IPS DF 6.9 (cell line): ENCODE results near the gene COL26A1.

Experiments used
- DNase-seq: peaks from one replicate; pipeline ENCODE4 v3.0.0-alpha.2; 2013; ENCODE audit warnings: low read depth, low spot score
- H3K27ac ChIP-seq: one replicate; pipeline ENCODE4 v1.5.1; 2013; ENCODE audit warnings: low read length, control low read depth
- H3K27me3 ChIP-seq: 2 replicates; pipeline ENCODE4 v1.6.1; 2013; ENCODE audit warnings: mild to moderate bottlenecking, low read length; ENCODE audit not compliant: control insufficient read depth, insufficient read depth
- H3K36me3 ChIP-seq: 2 replicates; pipeline ENCODE4 v1.6.1; 2013; ENCODE audit warnings: low read length; ENCODE audit not compliant: control insufficient read depth, insufficient read depth
- H3K4me1 ChIP-seq: 2 replicates; pipeline ENCODE4 v1.6.1; 2013; ENCODE audit warnings: low read length; ENCODE audit not compliant: control insufficient read depth, insufficient read depth
- H3K4me3 ChIP-seq: 2 replicates; pipeline ENCODE4 v1.5.1; 2013; ENCODE audit warnings: mild to moderate bottlenecking, low read length
- H3K9me3 ChIP-seq: 2 replicates; pipeline ENCODE4 v1.6.1; 2013; ENCODE audit warnings: low read length, inconsistent platforms; ENCODE audit not compliant: control insufficient read depth, insufficient read depth
- WGBS: extraction: QIAGEN DNeasy Blood & Tissue Kit; methylation state at CpG from one replicate; pipeline ENCODE4 v1.1.7; 2013; ENCODE audit warnings: mixed read lengths, missing lambda C conversion rate; ENCODE audit not compliant: insufficient read length, insufficient coverage; 5-methylcytosine and 5-hydroxymethylcytosine counted together

COL26A1 gene

DNA sequence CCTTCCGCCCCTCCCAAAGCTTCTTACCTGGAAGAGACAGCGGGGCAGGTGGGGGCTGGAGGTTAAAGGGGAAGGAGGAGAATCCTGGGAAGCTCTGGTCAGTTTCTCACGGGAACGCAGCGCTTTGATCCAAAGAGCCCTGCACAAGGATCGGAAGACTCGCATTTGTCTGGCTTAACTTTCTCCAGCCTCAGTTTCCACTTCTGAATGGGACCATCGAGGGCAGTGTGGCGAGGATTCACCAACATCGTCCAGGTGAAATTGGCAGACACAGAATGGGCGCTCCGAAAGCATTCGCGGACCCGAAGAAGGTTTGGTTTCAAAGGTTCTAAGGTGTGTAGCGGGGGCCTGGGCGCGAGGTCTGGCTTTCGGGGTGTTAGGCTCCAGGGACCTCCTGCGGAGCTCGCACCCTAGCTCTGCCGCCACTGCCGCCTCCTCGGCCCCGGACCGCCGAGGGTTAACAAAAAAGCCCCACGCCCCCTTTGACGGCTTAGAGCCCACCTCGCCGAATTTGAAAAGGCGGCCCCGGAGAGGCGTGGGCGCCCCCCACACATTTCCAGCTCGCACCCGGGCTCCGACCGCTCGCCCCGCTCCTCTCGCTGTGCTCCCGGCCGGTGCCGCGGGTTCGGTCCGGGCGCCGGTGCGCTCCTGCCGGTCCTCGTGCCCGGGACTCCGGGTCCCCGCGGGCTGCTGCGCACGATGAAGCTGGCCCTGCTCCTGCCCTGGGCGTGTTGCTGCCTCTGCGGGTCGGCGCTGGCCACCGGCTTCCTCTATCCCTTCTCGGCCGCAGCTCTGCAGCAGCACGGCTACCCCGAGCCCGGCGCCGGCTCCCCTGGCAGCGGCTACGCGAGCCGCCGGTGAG is at the start of gene COL26A1:
COL26A1 (plus strand) TSS at position 542 of the 862 bp plus-strand sequence; CDS start at position 700, 158 bp downstream.
- WGBS = no CpG with 5 or more reads among the region's 76 CpGs
- Histone ChIP-seq H3K9me3 (no peaks in the 10 kb centered on the region), H3K27ac (no peak within 1 kb of the TSS), H3K4me1 (no peaks in the 10 kb centered on the region), H3K27me3 (no peaks in the 10 kb centered on the region; the same call in 1 of the 2 replicates), H3K36me3 (no peaks in the 10 kb centered on the region), H3K4me3 (peak within 1 kb of the TSS; percentile 81)
- DNase-seq = no peak

DNA sequence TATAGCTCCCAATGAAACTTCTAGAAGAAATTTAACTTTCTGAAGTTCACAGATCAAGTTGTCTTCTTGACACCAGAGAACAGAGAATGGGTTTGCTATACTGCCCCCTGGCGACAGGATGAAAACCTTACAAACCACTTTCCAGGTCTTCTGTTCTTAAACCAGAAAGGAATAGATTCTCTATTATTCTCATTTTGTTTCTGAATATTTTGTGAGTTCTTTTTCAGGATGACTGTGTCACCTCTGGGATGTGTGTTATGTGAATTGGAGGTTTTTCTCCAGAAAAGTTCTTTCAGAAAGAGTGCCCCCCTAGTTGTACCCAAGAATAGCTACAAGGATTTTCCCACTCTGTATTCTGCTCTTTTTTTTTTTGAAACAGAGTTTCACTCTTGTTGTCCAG is 47.3 kb upstream of the COL26A1 start:
- no CpG with 5 or more reads among the region's 1 CpG for WGBS
- DNase-seq = no peak
- H3K9me3 ChIP-seq = no peaks in the 10 kb centered on the region
- no peak overlapping the region for H3K27ac ChIP-seq
- H3K36me3 ChIP-seq = peaks cover 9% of the 10 kb centered on the region; the same call in 1 of the 2 replicates
- H3K4me3 ChIP-seq = no peak overlapping the region
- no peaks in the 10 kb centered on the region for H3K27me3 ChIP-seq
- H3K4me1 ChIP-seq = no peaks in the 10 kb centered on the region

DNA sequence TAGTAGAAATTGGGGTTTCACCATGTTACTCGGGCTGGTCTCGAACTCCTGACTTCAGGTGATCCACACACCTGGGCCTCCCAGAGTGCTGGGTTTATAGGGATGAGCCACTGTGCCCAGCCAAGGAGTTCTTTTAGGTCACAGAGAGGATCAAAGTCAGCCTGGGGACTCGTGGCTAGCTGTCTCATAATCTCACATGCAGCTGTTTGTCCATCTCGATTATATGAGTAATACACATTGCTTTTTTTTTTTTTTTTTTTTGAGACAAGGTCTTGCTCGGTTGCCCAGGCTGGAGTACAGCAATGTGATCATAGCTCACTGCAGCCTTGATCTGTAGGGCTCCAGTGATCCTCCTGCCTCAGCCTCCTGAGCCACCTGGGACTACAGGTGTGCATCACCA is 43.3 kb upstream of the COL26A1 start:
- H3K9me3 ChIP-seq = no peaks in the 10 kb centered on the region
- H3K4me1 ChIP-seq = no peaks in the 10 kb centered on the region
- DNase-seq = no peak
- no peaks in the 10 kb centered on the region for H3K27me3 ChIP-seq
- no CpG with 5 or more reads among the region's 5 CpGs for WGBS
- H3K4me3 ChIP-seq = no peak overlapping the region
- H3K36me3 ChIP-seq = peaks cover 2% of the 10 kb centered on the region; the same call in 1 of the 2 replicates
- no peak overlapping the region for H3K27ac ChIP-seq

DNA sequence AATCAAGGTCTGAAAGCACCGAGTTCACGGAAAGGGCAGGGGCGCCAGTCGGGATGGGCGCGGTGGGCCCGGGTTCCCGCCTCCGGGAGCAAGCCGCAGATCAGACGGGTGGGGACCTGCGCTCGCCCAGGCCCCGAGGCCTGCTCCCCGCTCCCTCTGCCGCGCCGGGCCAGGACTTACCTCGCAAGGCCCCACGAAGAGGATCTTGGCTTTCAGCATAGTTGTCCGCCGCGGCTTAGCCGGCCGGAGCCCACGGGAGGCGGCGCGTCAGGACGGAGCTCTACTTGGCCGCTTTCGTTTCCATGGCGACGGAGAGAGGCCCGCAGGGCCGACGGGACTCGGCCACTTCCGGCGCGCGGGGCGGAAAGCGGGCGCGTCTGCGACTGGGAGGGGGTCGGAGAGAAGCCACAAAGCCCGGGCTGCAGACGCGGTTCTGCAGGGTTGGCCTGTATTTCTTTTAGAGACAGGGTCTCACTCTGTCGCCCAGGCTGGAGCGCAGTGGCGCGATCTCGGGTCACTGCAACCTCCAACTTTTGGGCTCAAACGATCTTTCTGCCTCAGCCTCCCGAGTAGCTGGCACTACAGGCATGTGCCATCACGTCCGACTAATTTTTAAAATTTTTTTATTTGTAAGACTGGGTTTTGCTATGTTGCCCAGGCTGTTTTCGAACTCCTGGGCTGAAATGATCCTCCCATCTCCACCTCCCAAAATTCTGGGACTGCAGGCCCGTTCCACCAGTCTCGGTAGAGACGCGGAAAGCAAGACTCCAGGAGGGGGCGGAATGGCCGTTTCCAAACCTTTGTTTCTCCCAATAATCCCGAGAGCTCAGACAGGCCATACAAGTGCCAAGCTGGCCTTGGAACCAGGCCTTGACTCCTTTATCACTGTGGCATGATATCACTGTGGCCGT is 40.9 kb upstream of the COL26A1 start, which contains the start of gene IFT22:
IFT22 (minus strand) TSS at position 322 of the 911 bp plus-strand sequence; CDS start at position 219, 103 bp downstream.
- no peaks in the 10 kb centered on the region for H3K9me3 ChIP-seq
- H3K36me3 ChIP-seq = no peaks in the 10 kb centered on the region
- no peaks in the 10 kb centered on the region for H3K4me1 ChIP-seq
- no peaks in the 10 kb centered on the region for H3K27me3 ChIP-seq
- no CpG with 5 or more reads among the region's 69 CpGs for WGBS
- H3K27ac ChIP-seq = no peak within 1 kb of the TSS
- H3K4me3 ChIP-seq = peak within 1 kb of the TSS; percentile 85; the same call in 1 of the 2 replicates
- peak; percentile 66 for DNase-seq

DNA sequence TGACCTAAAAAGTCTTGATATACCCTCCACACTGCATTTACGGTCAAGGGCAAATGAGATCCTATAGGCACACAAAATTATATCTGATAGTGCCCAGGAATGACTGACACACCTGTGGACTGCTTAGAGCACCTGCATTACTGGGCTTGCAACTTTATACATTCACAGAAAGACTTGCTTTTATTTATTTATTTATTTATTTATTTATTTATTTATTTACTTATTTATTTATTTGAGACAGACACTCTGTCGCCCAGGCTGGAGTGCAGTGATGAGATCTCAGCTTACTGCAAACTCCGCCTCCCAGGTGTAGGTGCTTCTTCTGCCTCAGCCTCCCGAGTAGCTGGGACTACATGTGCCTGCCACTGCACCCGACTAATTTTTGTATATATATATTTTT is 34.5 kb upstream of the COL26A1 start:
- Histone ChIP-seq H3K4me1 (no peaks in the 10 kb centered on the region), H3K27ac (no peak overlapping the region), H3K36me3 (no peaks in the 10 kb centered on the region), H3K9me3 (no peaks in the 10 kb centered on the region), H3K4me3 (no peak overlapping the region), H3K27me3 (no peaks in the 10 kb centered on the region)
- DNase-seq = no peak
- WGBS = no CpG with 5 or more reads among the region's 5 CpGs

DNA sequence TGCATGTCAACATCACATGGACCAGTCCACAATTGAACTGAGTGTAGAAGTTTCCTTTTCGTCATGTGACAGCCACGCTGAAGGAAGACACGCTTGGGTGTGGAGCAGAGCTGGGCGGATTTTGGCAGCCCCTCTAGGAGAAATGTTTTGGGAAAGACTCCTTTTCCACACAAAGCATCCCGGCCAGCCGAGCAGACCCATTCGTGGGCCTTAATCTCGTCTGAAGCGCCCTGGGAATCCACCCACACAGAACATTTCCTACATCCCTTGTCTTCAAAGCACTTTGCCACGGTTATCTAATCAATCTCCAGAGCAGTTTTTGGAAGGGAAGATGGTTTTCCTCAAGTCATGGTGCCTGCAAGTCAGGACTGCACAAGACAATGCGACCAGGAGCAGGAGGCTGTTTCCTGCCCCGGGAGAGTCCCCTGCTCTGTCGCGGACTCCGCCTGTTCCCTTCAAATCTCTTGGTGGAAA is 32.6 kb upstream of the COL26A1 start:
- no peaks in the 10 kb centered on the region for H3K4me1 ChIP-seq
- H3K27me3 ChIP-seq = no peaks in the 10 kb centered on the region
- no peak overlapping the region for H3K4me3 ChIP-seq
- H3K27ac ChIP-seq = no peak overlapping the region
- no peak for DNase-seq
- no peaks in the 10 kb centered on the region for H3K9me3 ChIP-seq
- no peaks in the 10 kb centered on the region for H3K36me3 ChIP-seq
- no CpG with 5 or more reads among the region's 15 CpGs for WGBS

DNA sequence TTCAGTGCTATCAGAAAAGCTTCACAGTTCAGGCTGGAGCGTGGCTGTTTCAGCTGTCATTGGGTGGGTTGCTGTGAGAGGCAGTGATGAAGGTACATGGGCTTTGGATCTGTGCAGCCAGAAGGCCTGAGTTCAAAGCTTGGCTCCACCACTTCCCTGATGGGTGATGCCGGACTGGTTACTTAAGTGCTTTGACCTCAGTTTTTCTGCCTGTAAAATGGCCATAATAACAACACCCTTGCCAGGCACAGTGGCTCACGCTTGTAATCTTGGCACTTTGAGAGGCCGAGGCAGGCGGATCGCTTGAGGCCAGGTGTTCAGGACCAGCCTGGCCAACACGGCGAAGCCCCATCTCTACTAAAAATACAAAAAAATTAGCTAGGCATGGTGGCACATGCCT is 30.6 kb upstream of the COL26A1 start:
- Histone ChIP-seq H3K4me1 (no peaks in the 10 kb centered on the region), H3K9me3 (no peaks in the 10 kb centered on the region), H3K4me3 (no peak overlapping the region), H3K27ac (no peak overlapping the region), H3K27me3 (no peaks in the 10 kb centered on the region), H3K36me3 (no peaks in the 10 kb centered on the region)
- WGBS = no CpG with 5 or more reads among the region's 8 CpGs
- DNase-seq = no peak

DNA sequence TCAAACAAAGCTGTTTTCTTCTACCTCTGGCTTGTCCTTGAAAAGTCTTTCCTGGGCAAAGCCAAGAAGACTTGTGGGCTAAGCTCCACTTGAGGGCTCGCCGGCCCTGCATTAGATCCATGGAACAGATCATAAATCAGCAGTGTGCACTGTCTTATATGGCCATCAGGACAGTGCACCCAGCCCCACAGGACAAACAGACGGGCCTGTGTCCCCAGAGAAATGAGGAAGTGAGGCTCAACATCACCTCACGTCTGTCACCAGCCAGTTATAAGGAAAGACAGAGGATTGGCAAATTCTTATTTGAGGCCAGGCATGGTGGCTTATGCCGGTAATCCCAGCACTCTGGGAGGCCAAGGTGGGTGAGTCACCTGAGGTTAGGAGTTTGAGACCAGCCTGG is 28.8 kb upstream of the COL26A1 start:
- no CpG with 5 or more reads among the region's 5 CpGs for WGBS

DNA sequence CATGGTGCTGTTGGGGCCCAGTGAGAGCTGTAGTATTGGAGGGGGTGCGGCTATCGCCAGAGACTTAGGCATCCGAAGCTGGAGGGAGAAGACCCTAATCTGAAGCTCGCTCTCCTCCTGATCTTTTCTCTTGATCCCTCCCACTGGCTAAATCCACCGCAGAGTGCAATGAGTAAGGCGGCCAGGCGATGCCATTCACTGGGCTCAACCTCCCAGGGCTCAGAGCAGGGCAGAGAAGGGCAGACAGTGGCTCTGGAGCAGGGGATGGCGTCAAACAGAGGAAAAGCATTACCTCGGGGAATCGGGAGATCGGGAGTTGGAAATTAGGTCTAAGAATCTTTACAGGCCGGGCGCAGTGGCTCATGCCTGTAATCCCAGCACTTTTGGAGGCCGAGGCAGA is 22.3 kb upstream of the COL26A1 start:
- no CpG with 5 or more reads among the region's 14 CpGs for WGBS

More for the DNA sequence above, 28.8 kb upstream of the COL26A1 start:
- no peak overlapping the region for H3K27ac ChIP-seq
- no peaks in the 10 kb centered on the region for H3K27me3 ChIP-seq
- no peak for DNase-seq
- no peaks in the 10 kb centered on the region for H3K9me3 ChIP-seq
- no peaks in the 10 kb centered on the region for H3K4me1 ChIP-seq
- no peaks in the 10 kb centered on the region for H3K36me3 ChIP-seq
- no peak overlapping the region for H3K4me3 ChIP-seq

DNA sequence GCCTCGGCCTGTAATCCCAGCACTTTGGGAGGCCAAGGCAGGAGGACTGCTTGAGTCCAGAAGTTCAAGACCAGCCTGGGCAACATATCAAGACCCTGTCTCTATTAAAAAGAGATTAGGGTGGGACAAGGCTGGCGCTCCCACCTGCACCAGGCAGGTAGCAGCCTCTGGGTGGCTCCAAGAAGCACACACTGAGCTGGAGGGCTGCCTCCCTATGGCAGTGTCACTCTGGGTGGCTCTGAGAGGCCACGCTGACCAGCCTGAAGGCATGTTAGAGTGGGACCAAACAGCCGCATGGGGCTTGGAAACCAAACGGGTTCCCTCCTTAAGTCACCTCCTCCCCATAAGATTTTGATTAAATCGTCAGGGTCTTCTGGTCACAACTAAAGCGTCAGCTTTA is 19.8 kb upstream of the COL26A1 start:
- H3K4me3 ChIP-seq = no peak overlapping the region
- H3K36me3 ChIP-seq = no peaks in the 10 kb centered on the region
- no peaks in the 10 kb centered on the region for H3K4me1 ChIP-seq
- no peak for DNase-seq
- no peaks in the 10 kb centered on the region for H3K27me3 ChIP-seq
- no peaks in the 10 kb centered on the region for H3K9me3 ChIP-seq
- no peak overlapping the region for H3K27ac ChIP-seq
- WGBS = no CpG with 5 or more reads among the region's 7 CpGs

More for the DNA sequence above, 22.3 kb upstream of the COL26A1 start:
- Histone ChIP-seq H3K9me3 (no peaks in the 10 kb centered on the region), H3K4me1 (no peaks in the 10 kb centered on the region), H3K27ac (no peak overlapping the region), H3K36me3 (no peaks in the 10 kb centered on the region), H3K27me3 (no peaks in the 10 kb centered on the region), H3K4me3 (no peak overlapping the region)
- no peak for DNase-seq
